Activated CD4-positive, alpha-beta T cell treated with anti-CD3 and anti-CD28 coated beads, Interleukin-2, amount 50 U/mL, for 4 hours (primary cell): ENCODE data around the gene GK2.

Source experiments
- DNase-seq, 2 experiments: peaks; one replicate each; pipeline ENCODE4 v3.0.0-alpha.2; 2020

Gene GK2

DNA sequence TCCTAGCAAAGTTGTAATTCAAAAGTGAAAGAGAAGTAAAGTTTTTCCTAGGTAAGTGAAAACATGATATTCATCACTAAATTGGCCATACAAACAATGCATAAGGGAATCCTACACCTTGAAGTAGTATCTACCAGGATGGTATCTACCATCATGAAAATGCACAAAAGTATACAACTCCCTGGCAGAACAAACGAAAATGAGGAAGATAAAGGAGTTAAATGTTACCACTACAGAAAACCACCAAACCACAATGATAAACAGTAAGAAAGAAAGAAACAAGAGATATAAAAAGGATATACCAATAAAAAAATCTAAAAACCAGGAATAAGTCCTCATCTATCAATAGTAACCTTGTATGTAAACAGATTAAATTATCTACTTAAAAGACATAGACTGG is 26.9 kb downstream of the GK2 start:
- DNase-seq = no peak

DNA sequence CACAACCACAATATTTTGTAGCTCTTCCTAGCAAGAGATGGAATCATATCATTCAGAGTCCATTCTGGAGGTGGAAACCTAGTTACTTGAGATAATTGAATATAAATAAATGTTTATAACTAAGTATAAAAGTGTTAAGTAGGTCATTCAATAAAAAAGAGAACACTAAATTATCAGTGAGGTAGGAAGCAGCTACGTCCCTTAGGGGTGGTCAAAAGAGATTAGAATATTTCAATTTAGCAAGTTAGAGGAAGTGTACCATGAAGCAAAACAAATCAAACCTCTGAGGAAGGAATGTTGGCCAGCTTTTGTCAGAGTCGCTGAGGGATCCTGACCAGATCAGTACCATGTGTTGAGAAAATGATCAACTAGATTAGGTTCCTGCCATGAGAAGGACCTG is 38.0 kb downstream of the GK2 start:
- DNase-seq = no peak

DNA sequence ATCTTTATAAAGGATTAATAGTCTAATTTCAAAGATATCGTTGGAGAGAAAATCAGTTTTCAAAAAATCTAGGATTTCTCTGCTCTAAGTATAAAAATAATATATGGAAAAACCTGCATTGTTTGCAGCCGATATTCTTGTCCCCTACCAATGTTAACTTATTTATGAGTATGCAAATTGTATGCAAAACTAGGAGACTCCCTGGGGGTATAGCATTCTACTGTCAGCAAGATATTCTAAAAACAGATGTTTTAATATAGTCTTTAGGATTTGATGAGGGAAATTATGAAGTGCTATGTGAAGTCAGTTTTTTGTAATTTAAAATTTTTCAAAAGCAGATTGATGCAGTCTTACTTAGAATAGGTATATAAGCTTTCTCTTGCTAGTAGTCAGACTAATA is 40.9 kb downstream of the GK2 start:
- DNase-seq = no peak

DNA sequence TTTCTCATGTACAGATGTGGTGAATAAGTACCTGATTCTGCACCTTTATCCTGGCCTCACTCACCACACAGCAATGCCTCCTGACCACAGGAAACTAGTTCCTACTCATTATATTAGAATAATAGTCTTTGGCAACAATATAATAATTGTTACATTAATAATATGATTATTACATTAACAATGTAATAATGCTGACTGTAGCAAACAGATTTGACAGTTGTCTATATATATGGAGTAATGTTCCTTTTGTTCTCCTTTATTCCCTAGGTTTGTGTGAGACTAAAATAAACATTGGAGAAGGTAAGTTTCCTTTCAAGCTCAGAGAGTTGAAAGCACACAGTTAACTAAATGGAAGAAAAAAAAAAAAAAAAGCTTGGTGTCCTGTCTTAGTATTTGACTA is 41.6 kb downstream of the GK2 start:
- no peak for DNase-seq

DNA sequence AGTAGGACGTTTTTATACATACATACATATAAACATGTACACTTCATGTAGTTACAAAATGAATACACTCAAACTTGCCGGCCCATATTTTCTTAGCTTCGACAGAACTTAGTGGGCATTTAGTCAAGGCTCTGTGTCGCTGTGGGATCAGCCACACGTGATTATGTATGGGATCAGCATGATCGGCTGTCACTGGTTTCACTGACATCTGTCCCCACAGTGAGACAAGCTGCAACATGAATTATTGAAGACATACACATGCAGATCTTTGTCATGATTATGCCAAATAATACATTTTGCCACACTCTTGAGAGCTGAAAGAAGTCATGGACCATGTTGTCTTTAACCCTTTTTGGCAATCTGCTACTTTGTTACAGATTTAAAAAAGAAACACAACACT is 44.0 kb downstream of the GK2 start:
- no peak for DNase-seq

DNA sequence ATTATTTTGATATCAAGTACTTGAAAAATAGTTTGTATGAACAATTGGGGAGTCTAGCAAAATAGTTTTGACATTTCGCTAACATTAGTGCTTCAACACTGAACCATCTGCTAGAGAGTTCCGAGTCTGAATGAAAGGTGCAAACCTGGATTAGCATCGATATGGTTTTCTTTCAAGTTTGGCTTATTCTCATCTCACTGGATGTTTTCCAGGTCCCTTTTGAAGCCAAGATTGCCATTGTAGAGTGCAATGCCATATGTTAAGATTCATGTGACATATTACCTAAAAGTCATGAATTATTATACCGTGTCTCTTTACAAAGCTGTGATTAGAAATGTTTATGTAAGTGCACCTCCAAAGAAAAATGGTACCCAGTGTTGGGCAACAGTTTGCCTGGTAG is 45.4 kb downstream of the GK2 start:
- DNase-seq = no peak

DNA sequence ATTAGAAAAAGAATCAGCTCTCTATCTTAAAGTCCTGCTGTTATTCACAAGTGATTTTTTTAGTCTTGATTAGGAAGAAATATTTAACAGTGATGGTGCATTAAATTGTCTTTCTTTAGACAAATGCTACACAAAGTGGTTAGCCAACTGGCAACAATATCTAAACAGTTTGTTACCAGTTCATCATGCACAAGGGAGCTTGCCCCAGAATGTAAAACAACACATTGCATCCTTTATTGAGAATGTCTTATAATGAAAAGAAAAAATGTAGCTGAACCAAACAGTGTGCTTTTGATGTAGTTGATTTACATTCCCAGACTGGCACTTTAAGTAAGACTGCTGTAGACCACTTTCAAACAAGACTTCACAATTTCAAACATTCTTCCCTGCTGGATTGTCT is 48.0 kb downstream of the GK2 start:
- DNase-seq = no peak

DNA sequence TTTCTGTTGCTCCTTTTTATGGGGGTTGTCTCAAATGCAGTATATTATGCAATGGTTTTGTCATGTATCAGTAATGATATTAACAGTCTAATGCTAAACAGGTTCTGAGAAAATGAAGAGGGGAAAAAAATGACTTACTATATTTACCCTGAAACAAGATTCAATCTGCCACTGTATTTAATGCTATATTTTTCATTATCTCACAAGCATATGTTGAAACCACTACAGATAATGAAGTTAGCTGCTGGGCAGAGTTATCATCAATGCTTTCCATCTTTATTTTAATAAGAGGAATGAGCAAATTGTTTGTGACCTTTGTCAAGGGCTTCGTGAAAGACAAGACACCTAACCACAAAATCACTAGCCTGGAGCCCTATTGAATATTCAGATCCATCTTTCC is 49.6 kb downstream of the GK2 start:
- DNase-seq = no peak

DNA sequence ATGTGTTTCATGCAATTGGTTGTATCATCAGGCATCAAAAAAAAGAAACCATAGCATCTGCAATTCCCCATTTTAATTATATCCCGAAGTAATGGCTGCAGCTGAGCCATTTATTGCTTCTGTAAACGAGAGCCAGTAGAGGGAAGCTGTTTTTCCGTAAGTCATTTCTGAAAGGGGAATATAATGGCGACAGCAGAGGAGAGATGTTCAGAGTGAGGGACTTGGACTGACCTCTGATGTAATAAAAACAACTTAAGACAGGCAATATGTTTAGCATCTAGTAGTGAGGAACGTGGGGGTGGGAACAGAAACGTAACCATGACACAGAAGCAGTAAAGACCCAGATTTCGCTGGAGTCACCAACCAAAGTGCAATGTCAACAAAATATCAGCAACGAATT is 50.7 kb downstream of the GK2 start:
- DNase-seq = no peak
